Vagina (tissue), 2 donors: ENCODE data around the gene PARN.

Source experiments
- POLR2A ChIP-seq, 2 donors: fragments of 450-650 bp; IDR thresholded peaks; one replicate each; pipeline ENCODE4 v1.6.1; 2017; ENCODE audit warnings: antibody characterized with exemption in 2 of 2, mild to moderate bottlenecking in 2 of 2, moderate library complexity in 2 of 2
- POLR2AphosphoS5 ChIP-seq, 2 donors: sonication (generic); formaldehyde crosslinking; IDR thresholded peaks; one replicate each; pipeline ENCODE4 v1.9.0; 2017; ENCODE audit warnings: antibody characterized with exemption in 2 of 2, mild to moderate bottlenecking in 2 of 2, low read depth in 1 of 2; ENCODE audit not compliant: insufficient read depth in 1 of 2
- TF ChIP-seq, protein P1 (sequence below), 3 experiments: fragments of 450-650 bp in 2 of 3; fragments of 200-600 bp in 1 of 3; sonication (generic) in 1 of 3; IDR thresholded peaks; one replicate each; pipeline ENCODE4 v1.5.1; 2017 to 2019; ENCODE audit warnings: antibody characterized with exemption in 3 of 3, mild to moderate bottlenecking in 2 of 3, moderate library complexity in 2 of 3

DNA sequence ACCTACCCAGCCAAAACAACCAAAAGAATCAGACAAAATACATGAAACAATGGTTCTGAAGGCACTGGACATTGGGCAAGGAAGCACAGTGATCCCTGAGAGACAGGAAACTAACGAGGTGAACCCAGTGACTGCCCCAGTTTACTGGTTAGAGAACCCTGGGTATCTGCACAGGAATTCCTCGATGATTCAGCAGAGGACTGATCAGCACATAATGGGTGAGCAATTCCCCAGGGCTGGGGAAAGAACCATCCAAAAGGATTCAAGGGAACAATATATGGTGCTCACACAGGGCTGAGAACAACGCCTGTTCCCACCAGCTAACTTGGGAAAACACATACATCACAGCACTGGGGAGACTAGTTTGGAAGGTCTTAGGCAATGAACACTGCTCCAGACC, 167.2 kb downstream of the PARN start:
- TF ChIP-seq, protein P1, sequence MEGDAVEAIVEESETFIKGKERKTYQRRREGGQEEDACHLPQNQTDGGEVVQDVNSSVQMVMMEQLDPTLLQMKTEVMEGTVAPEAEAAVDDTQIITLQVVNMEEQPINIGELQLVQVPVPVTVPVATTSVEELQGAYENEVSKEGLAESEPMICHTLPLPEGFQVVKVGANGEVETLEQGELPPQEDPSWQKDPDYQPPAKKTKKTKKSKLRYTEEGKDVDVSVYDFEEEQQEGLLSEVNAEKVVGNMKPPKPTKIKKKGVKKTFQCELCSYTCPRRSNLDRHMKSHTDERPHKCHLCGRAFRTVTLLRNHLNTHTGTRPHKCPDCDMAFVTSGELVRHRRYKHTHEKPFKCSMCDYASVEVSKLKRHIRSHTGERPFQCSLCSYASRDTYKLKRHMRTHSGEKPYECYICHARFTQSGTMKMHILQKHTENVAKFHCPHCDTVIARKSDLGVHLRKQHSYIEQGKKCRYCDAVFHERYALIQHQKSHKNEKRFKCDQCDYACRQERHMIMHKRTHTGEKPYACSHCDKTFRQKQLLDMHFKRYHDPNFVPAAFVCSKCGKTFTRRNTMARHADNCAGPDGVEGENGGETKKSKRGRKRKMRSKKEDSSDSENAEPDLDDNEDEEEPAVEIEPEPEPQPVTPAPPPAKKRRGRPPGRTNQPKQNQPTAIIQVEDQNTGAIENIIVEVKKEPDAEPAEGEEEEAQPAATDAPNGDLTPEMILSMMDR (IDR thresholded peaks at IDR 0.05), result no peak
- no peak for TF ChIP-seq POLR2A (IDR thresholded peaks at IDR 0.05)
- no peak for TF ChIP-seq POLR2AphosphoS5 (IDR thresholded peaks at IDR 0.05; ENCODE audit: insufficient read depth in 1 of 2, low read depth in 1 of 2)
